Peyer's patch (tissue), 4 donors: ENCODE data around the gene LGMN. TPM values are rescaled to one million over a fixed set of nuclear protein-coding genes. Genes with fewer than 3 reads are reported as not detected.
"Not testable (repeated sequence)": the region's sequence is repeated elsewhere in the genome, so short reads cannot be mapped to it uniquely, and the experiment has no call there.

Experiments used
- DNase-seq, 3 donors: peaks; one replicate each; pipeline ENCODE4 v3.0.0-alpha.2; 2017 to 2019
- H3K27ac ChIP-seq, 4 donors: fragments of 200-600 bp; sonication (generic); one replicate each; pipeline ENCODE4 v1.5.1; 2016 to 2019
- H3K27me3 ChIP-seq, 2 donors: fragments of 200-600 bp; sonication (generic); one replicate each; pipeline ENCODE4 v1.5.1; 2019
- H3K36me3 ChIP-seq, 3 donors: fragments of 200-600 bp; sonication (generic); one replicate each; pipeline ENCODE4 v1.5.1; 2016 to 2019
- H3K4me1 ChIP-seq, 4 donors: fragments of 200-600 bp; sonication (generic); one replicate each; pipeline ENCODE4 v1.5.1; 2016 to 2019
- H3K4me3 ChIP-seq, 4 donors: fragments of 200-600 bp; sonication (generic); 1 replicate in 3 of 4; 2 replicates in 1 of 4; pipeline ENCODE4 v1.5.1; 2016 to 2019; ENCODE audit warnings: mild to moderate bottlenecking in 1 of 4
- H3K9me3 ChIP-seq, 4 donors: fragments of 200-600 bp; sonication (generic); one replicate each; pipeline ENCODE4 v1.5.1; 2016 to 2019; ENCODE audit warnings: mild to moderate bottlenecking in 1 of 4
- POLR2A ChIP-seq, 2 donors: fragments of 450-650 bp; IDR thresholded peaks; one replicate each; pipeline ENCODE4 v1.5.1; 2017; ENCODE audit warnings: antibody characterized with exemption in 2 of 2, mild to moderate bottlenecking in 2 of 2, moderate library complexity in 2 of 2
- total RNA-seq, 4 donors: library from RNA; depleted of rRNA; stranded (reverse); fragments of >200 nt; gene quantifications; one replicate each; pipeline ENCODE4 v1.1.0, GENCODE V29; 2016
- TF ChIP-seq, protein P1 (sequence below), 6 experiments: fragments of 450-650 bp in 4 of 6; fragments of 200-600 bp in 2 of 6; sonication (generic) in 1 of 6; IDR thresholded peaks; one replicate each; pipeline ENCODE4 v1.5.1; 2017 to 2019; ENCODE audit warnings: antibody characterized with exemption in 6 of 6, mild to moderate bottlenecking in 3 of 6, moderate library complexity in 1 of 6

Gene LGMN
- total RNA-seq, 4 donors from 2014 or later, result 16.5 to 108 (median 82.5) TPM

DNA sequence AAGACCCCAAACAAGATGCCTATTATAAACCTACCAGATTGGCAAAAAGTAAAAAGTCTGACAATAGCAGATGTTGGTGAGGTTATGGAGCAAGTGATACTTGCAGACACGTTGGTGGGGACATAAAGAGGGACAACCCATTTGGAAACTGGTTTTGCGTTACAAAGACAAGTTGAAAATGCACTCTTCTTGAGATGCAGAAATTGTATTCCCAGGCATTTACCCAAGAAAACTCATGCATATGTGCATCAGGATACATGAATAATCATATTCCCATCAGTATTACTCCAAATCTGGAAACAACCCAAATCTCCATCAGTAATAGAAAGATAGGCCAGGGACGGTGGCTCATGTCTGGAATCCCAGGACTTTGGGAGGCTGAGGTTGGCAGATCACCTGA, 32.9 kb upstream of the LGMN start:
- Histone ChIP-seq H3K27ac (no peak overlapping the region), H3K27me3 (no peaks in the 10 kb centered on the region), H3K36me3 (no peaks in the 10 kb centered on the region), H3K9me3 (no peaks in the 10 kb centered on the region), H3K4me3 (no peak overlapping the region), H3K4me1 (no peaks in the 10 kb centered on the region)
- DNase-seq, result no peak
- no peak for TF ChIP-seq POLR2A (IDR thresholded peaks at IDR 0.05)
- TF ChIP-seq, protein P1, sequence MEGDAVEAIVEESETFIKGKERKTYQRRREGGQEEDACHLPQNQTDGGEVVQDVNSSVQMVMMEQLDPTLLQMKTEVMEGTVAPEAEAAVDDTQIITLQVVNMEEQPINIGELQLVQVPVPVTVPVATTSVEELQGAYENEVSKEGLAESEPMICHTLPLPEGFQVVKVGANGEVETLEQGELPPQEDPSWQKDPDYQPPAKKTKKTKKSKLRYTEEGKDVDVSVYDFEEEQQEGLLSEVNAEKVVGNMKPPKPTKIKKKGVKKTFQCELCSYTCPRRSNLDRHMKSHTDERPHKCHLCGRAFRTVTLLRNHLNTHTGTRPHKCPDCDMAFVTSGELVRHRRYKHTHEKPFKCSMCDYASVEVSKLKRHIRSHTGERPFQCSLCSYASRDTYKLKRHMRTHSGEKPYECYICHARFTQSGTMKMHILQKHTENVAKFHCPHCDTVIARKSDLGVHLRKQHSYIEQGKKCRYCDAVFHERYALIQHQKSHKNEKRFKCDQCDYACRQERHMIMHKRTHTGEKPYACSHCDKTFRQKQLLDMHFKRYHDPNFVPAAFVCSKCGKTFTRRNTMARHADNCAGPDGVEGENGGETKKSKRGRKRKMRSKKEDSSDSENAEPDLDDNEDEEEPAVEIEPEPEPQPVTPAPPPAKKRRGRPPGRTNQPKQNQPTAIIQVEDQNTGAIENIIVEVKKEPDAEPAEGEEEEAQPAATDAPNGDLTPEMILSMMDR (IDR thresholded peaks at IDR 0.05), result no peak

DNA sequence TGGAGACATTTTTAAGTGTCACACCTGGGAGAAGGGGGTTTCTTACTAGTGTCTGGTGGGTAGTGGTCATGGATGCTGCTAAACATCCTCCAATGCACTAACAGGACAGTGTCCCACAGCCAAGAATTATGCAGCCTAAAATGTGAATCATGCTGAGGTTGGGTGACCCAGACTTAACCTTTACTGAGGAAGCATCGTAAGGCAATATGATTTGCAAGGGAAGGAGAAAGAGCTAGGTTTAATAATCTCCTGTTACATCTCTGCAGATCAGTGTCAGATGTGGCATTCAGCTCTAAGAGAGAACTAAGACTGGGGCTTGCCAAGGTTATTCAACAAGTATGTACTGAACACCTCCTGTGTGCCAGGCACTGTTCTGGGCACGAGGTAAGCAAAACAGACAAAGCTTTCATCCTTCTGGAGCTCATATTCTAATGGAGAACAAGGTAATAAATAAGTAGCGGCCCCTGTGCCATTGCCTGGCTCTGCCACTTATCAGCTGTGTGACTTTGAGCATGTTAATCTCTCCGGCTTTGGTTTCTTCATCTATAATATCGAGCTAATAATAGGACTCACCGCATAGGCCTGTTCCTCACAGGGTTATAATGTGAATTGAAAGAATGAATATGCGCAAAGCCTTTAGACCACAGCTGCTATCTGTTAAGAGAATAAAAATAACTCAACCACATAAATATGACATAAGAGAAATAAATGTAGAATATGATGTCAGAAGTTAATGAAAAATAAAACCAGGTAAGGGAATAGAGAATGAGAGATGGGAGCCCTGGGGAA, 32.2 kb upstream of the LGMN start:
- no peak for DNase-seq
- no peak overlapping the region for H3K27ac ChIP-seq
- no peak overlapping the region for H3K4me3 ChIP-seq

DNA sequence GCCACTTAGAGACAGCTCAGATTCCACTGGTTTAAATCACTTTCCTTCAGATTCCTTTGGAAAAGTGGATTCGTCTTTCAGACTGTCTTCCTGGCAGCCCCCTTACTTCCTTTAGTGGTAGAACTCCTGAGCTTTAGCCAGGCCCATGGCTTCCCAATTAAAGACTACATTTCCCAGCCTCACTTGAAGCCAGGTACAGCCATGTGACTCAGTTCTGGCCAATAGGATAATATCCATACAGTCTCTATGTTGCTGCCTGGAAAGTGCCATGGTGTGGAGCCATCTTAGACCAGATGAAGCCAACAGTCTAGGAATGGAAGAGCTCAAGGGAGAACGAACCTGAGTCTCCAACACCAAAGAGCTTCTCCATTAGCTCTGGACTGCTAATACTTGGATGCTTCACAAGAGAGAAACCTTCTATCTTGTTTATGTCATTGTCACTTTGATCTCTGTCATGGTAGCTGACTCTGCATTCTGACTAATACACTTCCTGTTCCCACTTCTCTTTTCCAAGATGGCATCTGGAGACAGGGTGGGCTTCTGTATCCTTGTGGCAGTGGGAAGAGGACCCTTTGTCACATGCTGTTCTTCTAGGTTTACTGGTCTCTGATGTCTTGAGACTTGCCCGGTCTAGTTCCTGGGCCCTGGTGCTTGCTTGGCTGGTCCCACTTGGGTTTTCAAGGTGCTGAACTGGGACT, 30.6 kb upstream of the LGMN start:
- DNase-seq, H3K9me3 ChIP-seq, H3K4me1 ChIP-seq, H3K36me3 ChIP-seq, H3K4me3 ChIP-seq, H3K27ac ChIP-seq, H3K27me3 ChIP-seq: not testable (repeated sequence)

More for the DNA sequence above, 32.2 kb upstream of the LGMN start:
- Histone ChIP-seq H3K9me3 (no peaks in the 10 kb centered on the region), H3K36me3 (no peaks in the 10 kb centered on the region), H3K27me3 (no peaks in the 10 kb centered on the region), H3K4me1 (no peaks in the 10 kb centered on the region)
- no peak for TF ChIP-seq POLR2A (IDR thresholded peaks at IDR 0.05)
- TF ChIP-seq, protein P1 (IDR thresholded peaks at IDR 0.05), result no peak

DNA sequence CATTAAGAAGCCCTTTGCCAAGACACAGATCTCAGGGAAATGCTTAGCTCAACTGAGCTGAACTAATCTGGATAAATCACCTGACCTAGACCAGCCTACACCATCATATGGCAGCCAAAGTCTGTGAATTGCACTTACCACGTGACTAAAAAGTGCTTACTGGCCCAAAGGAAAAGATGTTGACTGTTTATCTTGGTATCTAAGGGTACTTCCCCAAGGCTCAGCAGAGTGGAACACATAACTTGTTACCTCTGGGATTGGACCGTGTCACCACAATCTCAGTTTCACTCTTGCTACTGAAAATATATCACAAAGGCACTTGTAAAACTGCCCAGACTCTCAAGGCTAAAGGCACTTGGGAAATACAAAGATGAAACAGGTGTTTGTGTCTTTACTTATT, 26.9 kb upstream of the LGMN start:
- not testable (repeated sequence) for H3K4me3 ChIP-seq, H3K9me3 ChIP-seq, H3K36me3 ChIP-seq, H3K4me1 ChIP-seq, H3K27me3 ChIP-seq
- peak in 2 of 3 donors; percentile 56 to 66 for DNase-seq
- peak overlapping the region in 3 of 4 donors; percentile 50 to 67 (median 60) for H3K27ac ChIP-seq

DNA sequence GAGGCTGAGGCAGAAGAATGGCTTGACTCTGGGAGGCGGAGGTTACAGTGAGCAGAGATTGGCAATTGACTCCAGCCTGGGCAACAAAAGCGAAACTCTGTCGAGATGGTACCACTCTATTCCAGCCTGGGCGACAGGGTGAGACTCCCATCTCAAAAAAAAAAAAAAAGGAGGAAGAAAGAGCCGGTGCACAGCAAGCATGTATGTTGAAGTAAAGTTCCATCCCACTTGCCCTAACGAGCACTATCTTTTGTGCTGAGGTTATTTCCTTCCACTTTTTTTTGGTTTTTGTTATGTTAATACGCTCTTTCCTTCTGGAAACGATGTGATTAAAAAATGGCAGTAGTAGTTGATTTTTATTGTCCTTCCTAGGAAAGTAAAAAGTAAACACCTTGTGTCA, 26.1 kb upstream of the LGMN start:
- H3K4me3 ChIP-seq, result no peak overlapping the region
- TF ChIP-seq, protein P1 (IDR thresholded peaks at IDR 0.05), result no peak
- TF ChIP-seq POLR2A (IDR thresholded peaks at IDR 0.05), result no peak

DNA sequence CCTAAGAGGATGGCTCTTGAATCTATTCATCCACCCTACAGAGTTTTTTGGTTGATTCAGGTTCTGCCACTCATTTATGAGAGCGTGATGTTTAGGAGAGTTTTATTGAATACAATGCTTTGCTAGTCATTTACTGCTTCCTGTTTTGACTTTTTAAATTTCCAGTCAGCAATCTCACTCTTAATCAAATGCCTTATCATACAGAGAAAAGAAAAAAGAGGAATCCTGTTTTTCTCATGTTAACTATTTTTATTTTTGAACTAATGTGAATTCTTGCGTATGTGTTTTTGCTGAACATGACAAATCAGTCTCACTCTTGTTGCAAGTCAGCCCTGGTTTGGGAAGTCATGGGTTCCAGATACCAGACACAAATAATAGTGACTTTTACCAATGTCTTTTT, 22.1 kb upstream of the LGMN start:
- TF ChIP-seq, protein P1 (IDR thresholded peaks at IDR 0.05), result no peak
- no peak for TF ChIP-seq POLR2A (IDR thresholded peaks at IDR 0.05)
- no peaks in the 10 kb centered on the region for H3K36me3 ChIP-seq
- H3K27ac ChIP-seq, result no peak overlapping the region
- no peak overlapping the region for H3K4me3 ChIP-seq
- DNase-seq, result no peak
- H3K27me3 ChIP-seq, result no peaks in the 10 kb centered on the region
- peaks cover 0 to 4% (median 0%) of the 10 kb centered on the region in 4 donors for H3K4me1 ChIP-seq
- no peaks in the 10 kb centered on the region for H3K9me3 ChIP-seq

More for the DNA sequence above, 26.1 kb upstream of the LGMN start:
- no peaks in the 10 kb centered on the region for H3K9me3 ChIP-seq
- no peaks in the 10 kb centered on the region for H3K36me3 ChIP-seq
- peaks cover 0 to 4% (median 0%) of the 10 kb centered on the region in 4 donors for H3K4me1 ChIP-seq
- no peaks in the 10 kb centered on the region for H3K27me3 ChIP-seq
- DNase-seq, result no peak
- H3K27ac ChIP-seq, result peak overlapping the region in 2 of 4 donors; percentile 50 to 67
